Measurements from ENCODE around the gene MACROH2A1. TPM values are rescaled to one million over a fixed set of nuclear protein-coding genes. Genes with fewer than 3 reads are reported as not detected.
A peak's percentile ranks its signal among the peaks of the same experiment; 100 is the strongest.

The MACROH2A1 gene
- total RNA-seq, 6 donors from 2014 or later = 232 to 690 (median 355) TPM

GRCh38 chr5:135446206-135446605 lies 47.2 kb upstream of the MACROH2A1 start:
- no peak for DNase-seq
- Histone ChIP-seq H3K4me1 (peaks cover 0 to 15% (median 11%) of the 10 kb centered on the region in 4 donors), H3K36me3 (no peaks in the 10 kb centered on the region), H3K4me3 (no peak overlapping the region), H3K9me3 (no peaks in the 10 kb centered on the region), H3K27me3 (no peaks in the 10 kb centered on the region), H3K27ac (no peak overlapping the region)
- TF ChIP-seq POLR2A (IDR thresholded peaks at IDR 0.05) (no peak), POLR2AphosphoS5 (IDR thresholded peaks at IDR 0.05) (no peak), EP300 (IDR thresholded peaks at IDR 0.05) (no peak), CTCF (IDR thresholded peaks at IDR 0.05) (no peak)
- WGBS, 2 donors = 85 to 91% methylated on average over 2 to 9 of the region's 9 CpGs
- ATAC-seq (ENCODE audit: low FRiP score in 2 of 2) = no peak

GRCh38 chr5:135445306-135445985 lies 46.4 kb upstream of the MACROH2A1 start:
- DNase-seq (peak in 1 of 2 donors; percentile 64), ATAC-seq (ENCODE audit: low FRiP score in 2 of 2) (no peak)
- Histone ChIP-seq H3K4me1 (peaks cover 0 to 15% (median 11%) of the 10 kb centered on the region in 4 donors), H3K36me3 (no peaks in the 10 kb centered on the region), H3K27me3 (no peaks in the 10 kb centered on the region), H3K27ac (no peak overlapping the region), H3K4me3 (no peak overlapping the region), H3K9me3 (no peaks in the 10 kb centered on the region)
- WGBS, 2 donors = 75 to 82% methylated on average over 8 to 14 of the region's 14 CpGs
- TF ChIP-seq EP300 (IDR thresholded peaks at IDR 0.05) (no peak), CTCF (IDR thresholded peaks at IDR 0.05) (no peak), POLR2AphosphoS5 (IDR thresholded peaks at IDR 0.05) (no peak), POLR2A (IDR thresholded peaks at IDR 0.05) (no peak)

- Histone ChIP-seq H3K27ac (no peak overlapping the region), H3K4me3 (no peak overlapping the region), H3K4me1 (peaks cover 0 to 15% (median 11%) of the 10 kb centered on the region in 4 donors), H3K27me3 (no peaks in the 10 kb centered on the region), H3K9me3 (no peaks in the 10 kb centered on the region), H3K36me3 (no peaks in the 10 kb centered on the region)
- DNase-seq (no peak), ATAC-seq (ENCODE audit: low FRiP score in 2 of 2) (no peak)
- TF ChIP-seq EP300 (IDR thresholded peaks at IDR 0.05) (no peak), POLR2AphosphoS5 (IDR thresholded peaks at IDR 0.05) (no peak)
- 69 to 84% methylated on average over 3 to 6 of the region's 6 CpGs for WGBS, 2 donors
Observed at GRCh38 chr5:135444881-135445280, 45.9 kb upstream of the MACROH2A1 start.

GRCh38 chr5:135444360-135444759 lies 45.3 kb upstream of the MACROH2A1 start:
- 74 to 89% methylated on average over 13 of the region's 13 CpGs for WGBS, 2 donors
- no peak for DNase-seq
- TF ChIP-seq CTCF (IDR thresholded peaks at IDR 0.05) (no peak), POLR2AphosphoS5 (IDR thresholded peaks at IDR 0.05) (no peak), EP300 (IDR thresholded peaks at IDR 0.05) (no peak), POLR2A (IDR thresholded peaks at IDR 0.05) (no peak)
- H3K36me3 ChIP-seq = no peaks in the 10 kb centered on the region
- H3K27ac ChIP-seq = no peak overlapping the region
- H3K4me3 ChIP-seq = no peak overlapping the region
- ATAC-seq (ENCODE audit: low FRiP score in 2 of 2) = no peak
- H3K4me1 ChIP-seq = peaks cover 0 to 19% (median 14%) of the 10 kb centered on the region in 4 donors
- H3K27me3 ChIP-seq = no peaks in the 10 kb centered on the region
- H3K9me3 ChIP-seq = no peaks in the 10 kb centered on the region

- Histone ChIP-seq H3K27me3 (no peaks in the 10 kb centered on the region), H3K4me1 (peaks cover 8 to 27% (median 18%) of the 10 kb centered on the region in 4 donors), H3K27ac (peak overlapping the region in 3 of 4 donors; percentile 6 to 14 (median 10)), H3K9me3 (no peaks in the 10 kb centered on the region), H3K4me3 (no peak overlapping the region), H3K36me3 (no peaks in the 10 kb centered on the region)
- WGBS, 2 donors = 51 to 61% methylated on average over 6 of the region's 6 CpGs
- TF ChIP-seq EP300 (IDR thresholded peaks at IDR 0.05) (no peak), POLR2A (IDR thresholded peaks at IDR 0.05) (no peak), CTCF (IDR thresholded peaks at IDR 0.05) (no peak), POLR2AphosphoS5 (IDR thresholded peaks at IDR 0.05) (no peak)
- DNase-seq = no peak
- ATAC-seq (ENCODE audit: low FRiP score in 2 of 2) = no peak
Observed at GRCh38 chr5:135443161-135443960, 44.3 kb upstream of the MACROH2A1 start.
